HCT116 (cell line): ENCODE results near the gene ANKRD36B. TPM values are rescaled to one million over a fixed set of nuclear protein-coding genes. Genes with fewer than 3 reads are reported as not detected.
"Not testable (repeated sequence)": the region's sequence is repeated elsewhere in the genome, so short reads cannot be mapped to it uniquely, and the experiment has no call there.

Experiments
- ATAC-seq: fragments of 200-7000 bp; cut with Tn5 transposase; 2 replicates; pipeline ENCODE4 v1.9.1; 2020; ENCODE audit warnings: mild to moderate bottlenecking, moderate library complexity
- BruUV-seq: library from RNA; stranded (reverse); fragments of 400-500 nt; replicated peaks from 2 replicates; lab custom pipeline; 2021; lab: Mats Ljungman, UMichigan
- CTCF ChIA-PET: fragments of 300-600 bp; sonication (Branson Sonifier 250); formaldehyde crosslinking; loops from one replicate; lab custom pipeline; 2021; ENCODE audit warnings: antibody characterized with exemption; lab: Charles Lee
- POLR2A ChIA-PET: fragments of 300-600, 350-600 bp; sonication (Branson Sonifier 250); formaldehyde crosslinking; loops from one replicate; lab custom pipeline; 2021; ENCODE audit warnings: antibody characterized with exemption; lab: Charles Lee
- RAD21 ChIA-PET, 2 experiments: fragments of 300-600 bp; sonication (Branson Sonifier 250); formaldehyde crosslinking; loops; one replicate each; lab custom pipeline; 2023; ENCODE audit warnings: low total read pairs in 2 of 2; ENCODE audit not compliant: uncharacterized antibody in 2 of 2, unreplicated experiment in 2 of 2, low non-redundant PET in 1 of 2; lab: Charles Lee
- DNase-seq: peaks from one replicate; pipeline ENCODE4 v3.0.0-alpha.2; 2010; ENCODE audit warnings: low read depth, low spot score
- H2AFZ ChIP-seq: fragments of 200-600 bp; shearing (Covaris generic), sonication (generic); 2 replicates; pipeline ENCODE4 v1.6.1; 2017; ENCODE audit warnings: low read depth, mixed run types, mixed read lengths, antibody characterized with exemption, low read length; ENCODE audit not compliant: poor library complexity, severe bottlenecking
- H3K27ac ChIP-seq: 2 replicates; pipeline ENCODE4 v1.5.1; 2012; ENCODE audit warnings: low read depth, low read length
- H3K27me3 ChIP-seq: fragments of 200-600 bp; sonication (generic); 2 replicates; pipeline ENCODE4 v1.6.1; 2016; ENCODE audit warnings: mixed run types, low read length, mixed read lengths; ENCODE audit not compliant: insufficient read depth
- H3K36me3 ChIP-seq, 2 experiments: fragments of 200-500 bp in 1 of 2; fragments of 200-600 bp in 1 of 2; sonication (Bioruptor generic) in 1 of 2; sonication (generic) in 1 of 2; 2 replicates each; pipeline versions ENCODE4 v1.5.1 to v1.6.1; 2014 to 2016; ENCODE audit warnings: low read length in 2 of 2, inconsistent platforms in 1 of 2, mixed read lengths in 1 of 2, mixed run types in 1 of 2; ENCODE audit not compliant: insufficient read depth in 2 of 2, control insufficient read depth in 1 of 2
- H3K4me1 ChIP-seq, 2 experiments: fragments of 200-600 bp in 1 of 2; sonication (generic) in 1 of 2; 2 replicates each; pipeline versions ENCODE4 v1.5.1 to v1.6.1; 2012 to 2017; ENCODE audit warnings: low read length in 2 of 2, inconsistent platforms in 1 of 2, mild to moderate bottlenecking in 1 of 2, mixed read lengths in 1 of 2, mixed run types in 1 of 2, moderate library complexity in 1 of 2; ENCODE audit not compliant: insufficient read depth in 2 of 2, control insufficient read depth in 1 of 2
- H3K4me2 ChIP-seq: fragments of 200-600 bp; sonication (generic); 2 replicates; pipeline ENCODE4 v1.6.1; 2017; ENCODE audit warnings: mixed run types, low read length, mixed read lengths
- H3K4me3 ChIP-seq, 2 experiments: fragments of 200-600 bp in 1 of 2; sonication (generic) in 1 of 2; replicated peaks in 1 of 2; 2 replicates each; pipeline ENCODE4 v1.5.1; 2011 to 2016; ENCODE audit warnings: low read length in 2 of 2, control low read depth in 1 of 2, low read depth in 1 of 2, mild to moderate bottlenecking in 1 of 2, mixed read lengths in 1 of 2, mixed run types in 1 of 2
- H3K79me2 ChIP-seq: fragments of 200-600 bp; sonication (generic); 2 replicates; pipeline ENCODE4 v1.6.1; 2017; ENCODE audit warnings: mild to moderate bottlenecking, mixed run types, low read length, moderate library complexity, mixed read lengths; ENCODE audit not compliant: insufficient read depth
- H3K9ac ChIP-seq: fragments of 200-600 bp; sonication (generic); 2 replicates; pipeline ENCODE4 v1.6.1; 2016; ENCODE audit warnings: low read length, mixed read lengths
- H3K9me2 ChIP-seq: fragments of 200-600 bp; sonication (generic), shearing (Covaris generic); 2 replicates; pipeline ENCODE4 v1.6.1; 2017; ENCODE audit warnings: mixed run types, mild to moderate bottlenecking, moderate library complexity; ENCODE audit not compliant: insufficient read depth
- H3K9me3 ChIP-seq, 2 experiments: fragments of 200-500 bp in 1 of 2; fragments of 200-600 bp in 1 of 2; sonication (Bioruptor generic) in 1 of 2; sonication (generic) in 1 of 2; 2 replicates each; pipeline ENCODE4 v1.6.1; 2014 to 2017; ENCODE audit warnings: low read length in 2 of 2, mixed read lengths in 2 of 2, inconsistent platforms in 1 of 2, low read depth in 1 of 2, mild to moderate bottlenecking in 1 of 2, mixed run types in 1 of 2, moderate library complexity in 1 of 2; ENCODE audit not compliant: control insufficient read depth in 1 of 2, insufficient read depth in 1 of 2
- H4K20me1 ChIP-seq: fragments of 200-600 bp; sonication (generic), shearing (Covaris generic); 2 replicates; pipeline ENCODE4 v1.6.1; 2017; ENCODE audit warnings: mixed run types, mild to moderate bottlenecking, moderate library complexity; ENCODE audit not compliant: insufficient read depth
- intact Hi-C: fragments of 100-400 bp; cut with micrococcal nuclease; formaldehyde crosslinking; loops from 2 replicates; pipeline ENCODE4 v1.10.0; 2022
- total RNA-seq: library from RNA; stranded (reverse); gene quantifications from one replicate; pipeline ENCODE4 v1.2.1, GENCODE V29; 2021; ENCODE audit not compliant: unreplicated experiment

Gene ANKRD36B
- total RNA-seq, 1 experiment from 2014 or later: 16.5 TPM

- ATAC-seq, H3K27me3 ChIP-seq, CTCF ChIA-PET, H3K9me3 ChIP-seq, H3K79me2 ChIP-seq, H3K9ac ChIP-seq, BruUV-seq, intact Hi-C loops, H4K20me1 ChIP-seq, H3K4me2 ChIP-seq, H3K36me3 ChIP-seq, RAD21 ChIA-PET, H3K27ac ChIP-seq, H2AFZ ChIP-seq, POLR2A ChIA-PET, H3K4me3 ChIP-seq, H3K9me2 ChIP-seq, H3K4me1 ChIP-seq, DNase-seq: not testable (repeated sequence)
Measured at GRCh38 chr2:97622976-97623375, 33.3 kb upstream of the ANKRD36B start.

GRCh38 chr2:97620492-97620891 lies 30.8 kb upstream of the ANKRD36B start:
- H3K79me2 ChIP-seq, DNase-seq, intact Hi-C loops, H3K9me2 ChIP-seq, H3K4me2 ChIP-seq, H3K9me3 ChIP-seq, H3K36me3 ChIP-seq, RAD21 ChIA-PET, CTCF ChIA-PET, H3K9ac ChIP-seq, H3K4me1 ChIP-seq, H3K27ac ChIP-seq, H4K20me1 ChIP-seq, H3K27me3 ChIP-seq, BruUV-seq, H2AFZ ChIP-seq, ATAC-seq, H3K4me3 ChIP-seq, POLR2A ChIA-PET: not testable (repeated sequence)

DNA sequence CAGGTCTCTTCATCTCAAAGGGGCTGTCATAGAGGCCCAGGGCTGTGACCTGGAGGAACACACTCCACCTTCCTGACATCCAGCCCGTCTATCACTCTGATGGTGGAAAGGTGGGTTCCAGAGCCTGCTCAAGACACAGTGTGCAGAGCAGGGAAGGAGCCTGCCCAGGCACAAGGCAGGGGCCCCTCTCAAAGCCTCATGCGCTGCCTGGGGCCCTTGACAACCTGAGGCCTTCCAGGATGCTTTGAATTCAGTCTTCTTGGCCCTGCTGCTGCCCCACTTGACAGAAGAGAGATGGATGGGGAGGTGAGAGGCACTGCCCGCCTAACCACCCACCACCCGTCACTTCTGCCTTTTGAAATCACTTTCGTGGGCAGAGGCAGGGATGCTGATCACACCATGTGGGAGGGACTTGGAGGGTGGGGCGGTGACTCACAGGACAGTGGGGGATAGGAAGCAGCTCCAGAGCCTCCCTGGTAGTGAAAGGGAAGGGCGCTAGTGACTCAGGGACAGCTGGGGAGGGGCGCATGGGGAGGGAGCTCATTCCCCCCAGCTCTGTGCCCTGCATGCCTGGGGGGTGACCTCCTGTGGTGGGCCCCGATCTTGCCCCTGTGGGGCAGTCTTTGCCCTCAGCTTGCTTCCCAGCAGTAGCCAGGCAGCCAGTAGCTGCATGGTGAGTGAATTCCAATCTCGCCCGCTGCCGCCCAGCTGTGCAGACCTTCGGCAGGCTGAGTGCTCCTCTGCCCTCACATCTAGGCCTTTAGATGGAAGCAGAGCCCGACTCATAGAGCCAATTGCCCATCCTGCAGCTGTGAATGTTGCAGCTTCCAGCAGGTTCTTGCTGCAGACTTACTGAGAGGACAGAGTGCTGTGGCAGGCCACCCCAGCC lies 29.5 kb upstream of the ANKRD36B start:
- H3K9me2 ChIP-seq, H3K27me3 ChIP-seq, DNase-seq: not testable (repeated sequence)

More for the DNA sequence above, 29.5 kb upstream of the ANKRD36B start:
- RAD21 ChIA-PET, H3K27ac ChIP-seq, BruUV-seq, CTCF ChIA-PET, H3K9ac ChIP-seq, POLR2A ChIA-PET, H3K36me3 ChIP-seq, H3K4me1 ChIP-seq, H3K4me3 ChIP-seq, H2AFZ ChIP-seq, H4K20me1 ChIP-seq, intact Hi-C loops, H3K79me2 ChIP-seq, H3K9me3 ChIP-seq: not testable (repeated sequence)
- H3K4me2 ChIP-seq: peak overlapping the region; percentile 17; the same call in 1 of the 2 replicates
- ATAC-seq: peak; percentile 93
